ENCODE measurements around the gene R3HDM4.
A peak's percentile ranks its signal among the peaks of the same experiment; 100 is the strongest.

R3HDM4 gene

GRCh38 chr19:950352-951066 is 37.5 kb upstream of the R3HDM4 start:
- no peaks in the 10 kb centered on the region for H3F3A ChIP-seq (ENCODE audit: insufficient read depth)
- H3K4me3 ChIP-seq (ENCODE audit: insufficient read depth, low read length, poor library complexity, severe bottlenecking) = no peak overlapping the region
- no peak overlapping the region for H2AFZ ChIP-seq (ENCODE audit: low read depth, low read length, severe bottlenecking)
- H3K9me3 ChIP-seq (ENCODE audit: insufficient read depth, low read length) = no peaks in the 10 kb centered on the region
- no peaks in the 10 kb centered on the region for H3K9me2 ChIP-seq (replicated peaks; ENCODE audit: insufficient read depth, low read length)
- H4K20me1 ChIP-seq (ENCODE audit: low read depth, low read length) = no peaks in the 10 kb centered on the region
- H3K4me2 ChIP-seq (ENCODE audit: low read depth, low read length, poor library complexity, severe bottlenecking) = no peak overlapping the region
- H3K27ac ChIP-seq (ENCODE audit: low read depth, low read length) = no peak overlapping the region
- H3K27me3 ChIP-seq (ENCODE audit: low read length) = no peaks in the 10 kb centered on the region
- H3K9ac ChIP-seq (ENCODE audit: low read length) = no peak overlapping the region
- no peak for TF ChIP-seq EZH2phosphoT487 (conservative IDR thresholded peaks at IDR 0.05; ENCODE audit: low read length)
- no peak for TF ChIP-seq CTCF (IDR thresholded peaks at IDR 0.05; ENCODE audit: insufficient read depth, low read length, poor library complexity, severe bottlenecking)
- H3K36me3 ChIP-seq (ENCODE audit: low read length) = no peaks in the 10 kb centered on the region
- H3K79me2 ChIP-seq (ENCODE audit: insufficient read depth, low read length) = no peaks in the 10 kb centered on the region

- Histone ChIP-seq H3K79me2 (ENCODE audit: insufficient read depth, low read length) (no peaks in the 10 kb centered on the region), H3K27me3 (ENCODE audit: low read length) (no peaks in the 10 kb centered on the region)
Observed at GRCh38 chr19:948842-949496, 36.0 kb upstream of the R3HDM4 start.

GRCh38 chr19:947707-948539 is 34.9 kb upstream of the R3HDM4 start:
- Histone ChIP-seq H3K4me2 (ENCODE audit: low read depth, low read length, poor library complexity, severe bottlenecking) (peak overlapping the region; percentile 5), H3K36me3 (ENCODE audit: low read length) (no peaks in the 10 kb centered on the region), H3F3A (ENCODE audit: insufficient read depth) (no peaks in the 10 kb centered on the region), H2AFZ (ENCODE audit: low read depth, low read length, severe bottlenecking) (no peak overlapping the region), H3K79me2 (ENCODE audit: insufficient read depth, low read length) (no peaks in the 10 kb centered on the region), H3K4me3 (ENCODE audit: insufficient read depth, low read length, poor library complexity, severe bottlenecking) (no peak overlapping the region), H3K27me3 (ENCODE audit: low read length) (no peaks in the 10 kb centered on the region), H4K20me1 (ENCODE audit: low read depth, low read length) (no peaks in the 10 kb centered on the region), H3K27ac (ENCODE audit: low read depth, low read length) (no peak overlapping the region), H3K9ac (ENCODE audit: low read length) (no peak overlapping the region), H3K9me2 (replicated peaks; ENCODE audit: insufficient read depth, low read length) (no peaks in the 10 kb centered on the region), H3K9me3 (ENCODE audit: insufficient read depth, low read length) (no peaks in the 10 kb centered on the region)
- TF ChIP-seq CTCF (IDR thresholded peaks at IDR 0.05; ENCODE audit: insufficient read depth, low read length, poor library complexity, severe bottlenecking) (no peak), EZH2phosphoT487 (conservative IDR thresholded peaks at IDR 0.05; ENCODE audit: low read length) (no peak)

More at GRCh38 chr19:948842-949496, 36.0 kb upstream of the R3HDM4 start:
- no peak overlapping the region for H3K4me3 ChIP-seq (ENCODE audit: insufficient read depth, low read length, poor library complexity, severe bottlenecking)
- H3K27ac ChIP-seq (ENCODE audit: low read depth, low read length) = no peak overlapping the region
- H3K9me2 ChIP-seq (replicated peaks; ENCODE audit: insufficient read depth, low read length) = no peaks in the 10 kb centered on the region
- H3K9me3 ChIP-seq (ENCODE audit: insufficient read depth, low read length) = no peaks in the 10 kb centered on the region
- H2AFZ ChIP-seq (ENCODE audit: low read depth, low read length, severe bottlenecking) = no peak overlapping the region
- H3F3A ChIP-seq (ENCODE audit: insufficient read depth) = no peaks in the 10 kb centered on the region
- TF ChIP-seq CTCF (IDR thresholded peaks at IDR 0.05; ENCODE audit: insufficient read depth, low read length, poor library complexity, severe bottlenecking) = no peak
- TF ChIP-seq EZH2phosphoT487 (conservative IDR thresholded peaks at IDR 0.05; ENCODE audit: low read length) = no peak
- no peak overlapping the region for H3K4me2 ChIP-seq (ENCODE audit: low read depth, low read length, poor library complexity, severe bottlenecking)
- no peaks in the 10 kb centered on the region for H4K20me1 ChIP-seq (ENCODE audit: low read depth, low read length)
- no peaks in the 10 kb centered on the region for H3K36me3 ChIP-seq (ENCODE audit: low read length)
- no peak overlapping the region for H3K9ac ChIP-seq (ENCODE audit: low read length)
